Thoracic aorta (tissue), 2 donors: ENCODE measurements around the gene PRDM5. TPM values are rescaled to one million over a fixed set of nuclear protein-coding genes. Genes with fewer than 3 reads are reported as not detected.

Experiments
- ATAC-seq: fragments of 150-250 bp; one replicate; pipeline ENCODE4 v1.8.0; 2017; ENCODE audit warnings: low read depth; ENCODE audit not compliant: insufficient number of reproducible peaks, low FRiP score
- DNase-seq: peaks from one replicate; pipeline ENCODE4 v3.0.0-alpha.2; 2020; ENCODE audit warnings: low spot score
- H3K27ac ChIP-seq, 2 donors: fragments of 200-600 bp; sonication (generic); 1 replicate in 1 of 2; 2 replicates in 1 of 2; pipeline ENCODE4 v1.5.1; 2016; ENCODE audit warnings: mild to moderate bottlenecking in 2 of 2, moderate library complexity in 2 of 2
- H3K27me3 ChIP-seq: fragments of 200-600 bp; sonication (generic); replicated peaks from 2 replicates; pipeline ENCODE4 v1.6.0; 2016; ENCODE audit warnings: mild to moderate bottlenecking; ENCODE audit not compliant: insufficient read depth
- H3K36me3 ChIP-seq: fragments of 200-600 bp; sonication (generic); one replicate; pipeline ENCODE4 v1.5.1; 2016
- H3K4me1 ChIP-seq, 2 donors: fragments of 200-600 bp; sonication (generic); 1 replicate in 1 of 2; 2 replicates in 1 of 2; pipeline versions ENCODE4 v1.5.1 to v1.6.0; 2016; ENCODE audit warnings: low read depth in 2 of 2, mild to moderate bottlenecking in 1 of 2; ENCODE audit not compliant: control insufficient read depth in 1 of 2
- H3K4me3 ChIP-seq: fragments of 200-600 bp; sonication (generic); 2 replicates; pipeline ENCODE4 v1.5.1; 2016; ENCODE audit warnings: mild to moderate bottlenecking
- H3K9me3 ChIP-seq: fragments of 200-600 bp; sonication (generic); 2 replicates; pipeline ENCODE4 v1.5.1; 2016
- CTCF ChIP-seq: fragments of 200-600 bp; sonication (generic); IDR thresholded peaks from one replicate; pipeline ENCODE4 v1.5.1; 2019; ENCODE audit warnings: antibody characterized with exemption
- total RNA-seq, 2 donors: library from RNA; depleted of rRNA; stranded (reverse); fragments of >200 nt; gene quantifications; one replicate each; pipeline versions ENCODE4 v1.1.0 to v1.2.3, GENCODE V29; 2016

Gene PRDM5
- total RNA-seq, 2 donors from 2014 or later, result 16.6 to 19.9 TPM

DNA sequence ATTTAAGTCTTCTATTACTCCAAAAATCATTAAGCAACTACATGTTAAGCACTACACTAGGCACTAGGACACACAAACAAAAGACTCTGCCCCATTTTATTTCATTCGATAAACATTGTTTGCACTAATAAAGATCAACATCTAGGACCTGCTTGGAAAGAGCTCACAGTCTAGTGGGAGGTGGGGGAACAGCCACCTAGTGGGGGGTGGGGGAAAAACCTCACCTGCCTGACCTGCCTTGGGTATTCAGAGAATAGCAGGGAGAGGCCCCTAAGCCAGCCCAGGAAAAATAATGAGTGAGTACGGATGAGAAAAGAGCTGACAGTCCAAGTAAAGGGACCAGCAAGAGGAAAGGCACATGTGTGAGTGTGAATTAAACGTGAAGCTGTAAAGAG lies 52.2 kb downstream of the PRDM5 start:
- TF ChIP-seq CTCF, result no peak
- Histone ChIP-seq H3K9me3 (no peaks in the 10 kb centered on the region), H3K27ac (no peak overlapping the region), H3K36me3 (no peaks in the 10 kb centered on the region), H3K4me3 (no peak overlapping the region), H3K4me1 (no peaks in the 10 kb centered on the region), H3K27me3 (no peaks in the 10 kb centered on the region)
- DNase-seq (no peak), ATAC-seq (no peak)

- Histone ChIP-seq H3K9me3 (no peaks in the 10 kb centered on the region), H3K27me3 (no peaks in the 10 kb centered on the region), H3K36me3 (no peaks in the 10 kb centered on the region), H3K27ac (no peak overlapping the region), H3K4me1 (no peaks in the 10 kb centered on the region), H3K4me3 (no peak overlapping the region)
- ATAC-seq (no peak), DNase-seq (no peak)
- TF ChIP-seq CTCF, result no peak
Observed at GRCh38 chr4:120869613-120870278, 52.8 kb downstream of the PRDM5 start.

DNA sequence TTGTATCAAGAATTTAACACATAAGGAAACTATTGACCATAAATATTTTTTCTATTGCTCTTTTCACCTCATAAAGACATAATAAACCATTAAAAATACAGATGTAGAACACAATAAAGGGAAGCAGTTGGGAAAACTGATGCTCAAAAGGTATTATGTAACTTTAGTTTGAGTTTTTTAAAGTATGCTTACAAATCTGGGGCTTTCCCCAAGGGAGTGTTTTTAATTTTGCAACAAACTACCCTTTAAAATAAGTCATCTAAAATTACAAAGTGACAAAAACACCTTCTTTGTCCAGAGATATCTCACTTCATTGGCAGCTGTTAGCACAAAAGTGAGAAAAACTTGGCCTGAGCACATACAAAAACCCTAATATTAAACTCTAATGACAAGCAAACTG lies 55.0 kb downstream of the PRDM5 start:
- no peak for ATAC-seq

DNA sequence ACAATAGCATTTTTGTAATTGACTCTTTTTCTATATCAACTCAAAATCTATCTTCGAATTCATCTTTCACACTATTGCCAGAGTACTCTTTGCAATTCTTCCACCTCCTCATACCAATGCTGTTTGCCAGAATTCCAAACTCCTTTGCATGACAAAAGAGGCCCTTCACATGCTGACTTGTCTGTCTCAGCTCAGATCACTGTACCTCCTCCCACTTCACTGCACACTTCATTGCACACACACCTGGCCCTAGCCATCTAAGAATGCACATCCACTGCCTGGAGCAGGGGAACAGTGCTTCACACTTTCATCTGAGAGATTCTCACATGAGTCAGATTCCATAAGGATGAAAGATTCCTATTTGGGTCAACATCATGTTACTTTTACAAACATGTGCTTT lies 56.5 kb downstream of the PRDM5 start:
- DNase-seq (no peak), ATAC-seq (no peak)
- Histone ChIP-seq H3K27me3 (no peaks in the 10 kb centered on the region), H3K9me3 (no peaks in the 10 kb centered on the region), H3K4me3 (no peak overlapping the region), H3K36me3 (no peaks in the 10 kb centered on the region), H3K27ac (no peak overlapping the region), H3K4me1 (no peaks in the 10 kb centered on the region)
- TF ChIP-seq CTCF, result no peak

More for the DNA sequence above, 55.0 kb downstream of the PRDM5 start:
- H3K36me3 ChIP-seq, result no peaks in the 10 kb centered on the region
- H3K27ac ChIP-seq, result no peak overlapping the region
- no peaks in the 10 kb centered on the region for H3K4me1 ChIP-seq
- H3K4me3 ChIP-seq, result no peak overlapping the region
- H3K9me3 ChIP-seq, result no peaks in the 10 kb centered on the region
- no peak for DNase-seq
- no peaks in the 10 kb centered on the region for H3K27me3 ChIP-seq
- TF ChIP-seq CTCF, result no peak

DNA sequence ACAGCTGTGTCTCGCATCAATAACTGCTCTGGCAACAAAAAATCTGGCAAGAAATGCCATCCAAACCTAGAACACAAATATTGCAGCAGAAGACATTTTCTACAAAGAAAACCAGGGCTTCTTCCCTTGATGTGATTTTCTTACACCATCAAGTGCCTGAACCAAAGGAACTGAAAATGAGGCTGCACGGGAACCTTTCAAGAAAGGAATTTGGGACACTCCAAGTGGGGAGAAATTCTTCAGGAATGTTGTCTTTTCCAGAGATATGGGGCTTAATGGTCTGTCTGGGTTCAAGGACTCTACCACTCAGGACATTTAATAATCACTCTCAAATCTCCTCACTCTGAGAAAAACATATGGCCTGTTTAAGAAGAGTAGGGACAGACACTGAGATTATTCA lies 57.6 kb downstream of the PRDM5 start:
- H3K9me3 ChIP-seq, result no peaks in the 10 kb centered on the region
- ATAC-seq (no peak), DNase-seq (no peak)
- no peak overlapping the region for H3K27ac ChIP-seq
- no peaks in the 10 kb centered on the region for H3K27me3 ChIP-seq
- no peaks in the 10 kb centered on the region for H3K36me3 ChIP-seq
- no peak for TF ChIP-seq CTCF
- H3K4me1 ChIP-seq, result no peaks in the 10 kb centered on the region
- no peak overlapping the region for H3K4me3 ChIP-seq
